GM13976 (cell line): ENCODE data around the gene SIAH2.
A peak's percentile ranks its signal among the peaks of the same experiment; 100 is the strongest.

Source experiments
- DNase-seq: peaks from one replicate; pipeline ENCODE4 v3.0.0; 2012; ENCODE audit warnings: low spot score
- CTCF ChIP-seq: IDR thresholded peaks from 2 replicates; pipeline ENCODE4 v1.5.1; 2012; ENCODE audit warnings: borderline replicate concordance, mild to moderate bottlenecking; ENCODE audit not compliant: insufficient read depth; ENCODE audit errors: extremely low read depth, missing control alignments, control extremely low read depth
- in situ Hi-C: fragments of 300-500 bp; cut with MboI; formaldehyde crosslinking; loops from one replicate; pipeline ENCODE4 v1.12.0; 2022; ENCODE audit warnings: low sequenced_read_pairs, mixed read lengths, inconsistent platforms; ENCODE audit not compliant: unreplicated experiment

Gene SIAH2

GRCh38 chr3:150720444-150720843 is 42.5 kb downstream of the SIAH2 start:
- TF ChIP-seq CTCF: no peak
- in situ Hi-C loops: loop anchor here (10.0 to 25.0 kb wide), 2 partner anchors 144 to 183 kb away; partner anchors contain the start of genes EIF2A and SERP1

GRCh38 chr3:150710097-150710496 is 52.9 kb downstream of the SIAH2 start:
- in situ Hi-C loops: loop anchor here (25.0 kb wide), 1 partner anchor 173 kb away; the partner anchor contains the start of genes EIF2A and SERP1
- TF ChIP-seq CTCF: no peak
- DNase-seq: no peak

More at GRCh38 chr3:150720444-150720843, 42.5 kb downstream of the SIAH2 start:
- no peak for DNase-seq

- TF ChIP-seq CTCF: no peak
- peak; percentile 94 for DNase-seq
- in situ Hi-C loops: loop anchor here (25.0 kb wide), 1 partner anchor 167 kb away; the partner anchor contains the start of genes EIF2A and SERP1
Observed at GRCh38 chr3:150703756-150704344, 59.1 kb downstream of the SIAH2 start, which contains the start of gene ERICH6. ERICH6 (minus strand) TSS chr3:150703920; CDS start chr3:150703898, 22 bp downstream.

- peak; percentile 60 for DNase-seq
- no peak for TF ChIP-seq CTCF
- in situ Hi-C loops: loop anchor here (25.0 kb wide), 1 partner anchor 166 kb away; the partner anchor contains the start of genes EIF2A and SERP1
Observed at GRCh38 chr3:150703299-150703755, 59.6 kb downstream of the SIAH2 start.

GRCh38 chr3:150699068-150699639 is 63.8 kb downstream of the SIAH2 start:
- no peak for TF ChIP-seq CTCF
- DNase-seq: no peak
- in situ Hi-C loops: no loop called here

- in situ Hi-C loops: no loop called here
- DNase-seq: no peak
- no peak for TF ChIP-seq CTCF
Observed at GRCh38 chr3:150697646-150698045, 65.3 kb downstream of the SIAH2 start.
